Loucy (cell line): ENCODE measurements around the gene IFITM5.

Source experiments
- EZH2phosphoT487 ChIP-seq: fragments of 200-600 bp; IDR thresholded peaks from 2 replicates; pipeline ENCODE4 v1.6.1; 2018; ENCODE audit warnings: antibody characterized with exemption, mild to moderate bottlenecking, moderate library complexity, borderline replicate concordance
- TF ChIP-seq, protein P1 (sequence below): fragments of 200-600 bp; sonication (generic); conservative IDR thresholded peaks from 2 replicates; pipeline ENCODE4 v1.5.1; 2014; ENCODE audit warnings: mild to moderate bottlenecking, antibody characterized with exemption, low read length

GRCh38 chr11:249062-249461 is 50.3 kb downstream of the IFITM5 start:
- TF ChIP-seq, protein P1, sequence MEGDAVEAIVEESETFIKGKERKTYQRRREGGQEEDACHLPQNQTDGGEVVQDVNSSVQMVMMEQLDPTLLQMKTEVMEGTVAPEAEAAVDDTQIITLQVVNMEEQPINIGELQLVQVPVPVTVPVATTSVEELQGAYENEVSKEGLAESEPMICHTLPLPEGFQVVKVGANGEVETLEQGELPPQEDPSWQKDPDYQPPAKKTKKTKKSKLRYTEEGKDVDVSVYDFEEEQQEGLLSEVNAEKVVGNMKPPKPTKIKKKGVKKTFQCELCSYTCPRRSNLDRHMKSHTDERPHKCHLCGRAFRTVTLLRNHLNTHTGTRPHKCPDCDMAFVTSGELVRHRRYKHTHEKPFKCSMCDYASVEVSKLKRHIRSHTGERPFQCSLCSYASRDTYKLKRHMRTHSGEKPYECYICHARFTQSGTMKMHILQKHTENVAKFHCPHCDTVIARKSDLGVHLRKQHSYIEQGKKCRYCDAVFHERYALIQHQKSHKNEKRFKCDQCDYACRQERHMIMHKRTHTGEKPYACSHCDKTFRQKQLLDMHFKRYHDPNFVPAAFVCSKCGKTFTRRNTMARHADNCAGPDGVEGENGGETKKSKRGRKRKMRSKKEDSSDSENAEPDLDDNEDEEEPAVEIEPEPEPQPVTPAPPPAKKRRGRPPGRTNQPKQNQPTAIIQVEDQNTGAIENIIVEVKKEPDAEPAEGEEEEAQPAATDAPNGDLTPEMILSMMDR = no peak
- no peak for TF ChIP-seq EZH2phosphoT487
